Heart left ventricle (tissue), 13 donors: ENCODE measurements around the gene CCL26.

ENCODE experiments used
- POLR2A ChIP-seq, 2 donors: fragments of 450-650 bp; IDR thresholded peaks; one replicate each; pipeline ENCODE4 v1.6.1; 2017; ENCODE audit warnings: antibody characterized with exemption in 2 of 2, mild to moderate bottlenecking in 2 of 2, moderate library complexity in 2 of 2
- TF ChIP-seq, protein P1 (sequence below), 12 donors: fragments of 200-600 bp; sonication (generic) in 4 of 12; IDR thresholded peaks; one replicate each; pipeline versions ENCODE4 v1.5.0 to v1.8.0; 2018 to 2022; ENCODE audit warnings: antibody characterized with exemption in 12 of 12, mild to moderate bottlenecking in 5 of 12
- donor health status: ischemic (EF 13 %, LVEDD 7.1; RV severe dilation, severe dysfunction).
- donor health status: DM: no; HTN: yes; CAD: no.
- donor health status: DM: no; HTN: no; CAD: no.
- donor health status: ischemic (EF 25% LVEDD 6.9; RV normal size, moderate dysfunction).
- donor health status: ischemic (EF 25% LVEDD 5.7; RV mildly dilated, moderate dysfunction).
- donor health status: ischemic (EF 35%, LVEDD 5.7; RV mildly dilated, moderate dysfunction).
- donor health status: nonischemic (EF 11% LVEDD 7.7; RV severe dilation, severe dysfunction).
- donor health status: DM: yes; HTN: yes; CAD: no.
- donor health status: PGD.
- donor health status: ischemic (EF 29% LVEDD 5.4; RV normal size, mild dysfunction).
- donor health status: nonischemic (EF 23%, LVEDD 6.1; RV moderate dilation, normal function).

GRCh38 chr7:75814407-75814947 lies 42.5 kb upstream of the CCL26 start:
- TF ChIP-seq, protein P1, sequence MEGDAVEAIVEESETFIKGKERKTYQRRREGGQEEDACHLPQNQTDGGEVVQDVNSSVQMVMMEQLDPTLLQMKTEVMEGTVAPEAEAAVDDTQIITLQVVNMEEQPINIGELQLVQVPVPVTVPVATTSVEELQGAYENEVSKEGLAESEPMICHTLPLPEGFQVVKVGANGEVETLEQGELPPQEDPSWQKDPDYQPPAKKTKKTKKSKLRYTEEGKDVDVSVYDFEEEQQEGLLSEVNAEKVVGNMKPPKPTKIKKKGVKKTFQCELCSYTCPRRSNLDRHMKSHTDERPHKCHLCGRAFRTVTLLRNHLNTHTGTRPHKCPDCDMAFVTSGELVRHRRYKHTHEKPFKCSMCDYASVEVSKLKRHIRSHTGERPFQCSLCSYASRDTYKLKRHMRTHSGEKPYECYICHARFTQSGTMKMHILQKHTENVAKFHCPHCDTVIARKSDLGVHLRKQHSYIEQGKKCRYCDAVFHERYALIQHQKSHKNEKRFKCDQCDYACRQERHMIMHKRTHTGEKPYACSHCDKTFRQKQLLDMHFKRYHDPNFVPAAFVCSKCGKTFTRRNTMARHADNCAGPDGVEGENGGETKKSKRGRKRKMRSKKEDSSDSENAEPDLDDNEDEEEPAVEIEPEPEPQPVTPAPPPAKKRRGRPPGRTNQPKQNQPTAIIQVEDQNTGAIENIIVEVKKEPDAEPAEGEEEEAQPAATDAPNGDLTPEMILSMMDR (IDR thresholded peaks at IDR 0.05) = no peak
- TF ChIP-seq POLR2A (IDR thresholded peaks at IDR 0.05) = no peak
